ENCODE measurements around the gene CD34.
"Not testable (repeated sequence)": the region's sequence is repeated elsewhere in the genome, so short reads cannot be mapped to it uniquely, and the experiment has no call there.

Gene CD34

GRCh38 chr1:207949571-207950195 is 38.8 kb upstream of the CD34 start:
- Histone ChIP-seq H3K36me3 (ENCODE audit: insufficient read depth, low read length) (no peaks in the 10 kb centered on the region), H3K4me3 (ENCODE audit: low read length) (no peak overlapping the region), H3K4me2 (ENCODE audit: low read length) (no peak overlapping the region), H3K4me1 (ENCODE audit: control insufficient read depth, insufficient read depth, low read length) (peaks cover 4% of the 10 kb centered on the region), H3K9ac (ENCODE audit: low read depth, low read length) (no peak overlapping the region), H3K27me3 (ENCODE audit: control insufficient read depth, insufficient read depth, low read length) (peaks cover 19% of the 10 kb centered on the region), H3K9me3 (replicated peaks; ENCODE audit: low read length) (no peaks in the 10 kb centered on the region)

GRCh38 chr1:207948536-207949250 is 37.8 kb upstream of the CD34 start:
- no peaks in the 10 kb centered on the region for H3K9me3 ChIP-seq (replicated peaks; ENCODE audit: low read length)
- H3K4me3 ChIP-seq (ENCODE audit: low read length): no peak overlapping the region
- peaks cover 19% of the 10 kb centered on the region for H3K27me3 ChIP-seq (ENCODE audit: control insufficient read depth, insufficient read depth, low read length)
- peaks cover 10% of the 10 kb centered on the region for H3K4me1 ChIP-seq (ENCODE audit: control insufficient read depth, insufficient read depth, low read length)
- no peak overlapping the region for H3K4me2 ChIP-seq (ENCODE audit: low read length)
- H3K36me3 ChIP-seq (ENCODE audit: insufficient read depth, low read length): no peaks in the 10 kb centered on the region
- no peak overlapping the region for H3K9ac ChIP-seq (ENCODE audit: low read depth, low read length)

- H3K9ac ChIP-seq (ENCODE audit: low read depth, low read length): no peak overlapping the region
- H3K4me3 ChIP-seq (ENCODE audit: low read length): no peak overlapping the region
- no peak overlapping the region for H3K4me2 ChIP-seq (ENCODE audit: low read length)
- H3K9me3 ChIP-seq (replicated peaks; ENCODE audit: low read length): no peaks in the 10 kb centered on the region
- H3K36me3 ChIP-seq (ENCODE audit: insufficient read depth, low read length): no peaks in the 10 kb centered on the region
- peaks cover 15% of the 10 kb centered on the region for H3K4me1 ChIP-seq (ENCODE audit: control insufficient read depth, insufficient read depth, low read length)
- peaks cover 12% of the 10 kb centered on the region for H3K27me3 ChIP-seq (ENCODE audit: control insufficient read depth, insufficient read depth, low read length)
Observed at GRCh38 chr1:207946756-207947155, 35.8 kb upstream of the CD34 start.

GRCh38 chr1:207944571-207944970 is 33.6 kb upstream of the CD34 start:
- Histone ChIP-seq H3K9ac (ENCODE audit: low read depth, low read length) (no peak overlapping the region), H3K4me3 (ENCODE audit: low read length) (no peak overlapping the region), H3K9me3 (replicated peaks; ENCODE audit: low read length) (no peaks in the 10 kb centered on the region), H3K4me2 (ENCODE audit: low read length) (no peak overlapping the region), H3K36me3 (ENCODE audit: insufficient read depth, low read length) (no peaks in the 10 kb centered on the region), H3K4me1 (ENCODE audit: control insufficient read depth, insufficient read depth, low read length) (peaks cover 18% of the 10 kb centered on the region), H3K27me3 (ENCODE audit: control insufficient read depth, insufficient read depth, low read length) (no peaks in the 10 kb centered on the region)

- not testable (repeated sequence) for H3K4me3 ChIP-seq (ENCODE audit: low read length); H3K36me3 ChIP-seq (ENCODE audit: insufficient read depth, low read length); H3K4me2 ChIP-seq (ENCODE audit: low read length); H3K27me3 ChIP-seq (ENCODE audit: control insufficient read depth, insufficient read depth, low read length); H3K9ac ChIP-seq (ENCODE audit: low read depth, low read length); H3K9me3 ChIP-seq (replicated peaks; ENCODE audit: low read length)
- peaks cover 30% of the 10 kb centered on the region for H3K4me1 ChIP-seq (ENCODE audit: control insufficient read depth, insufficient read depth, low read length)
Observed at GRCh38 chr1:207942337-207942741, 31.4 kb upstream of the CD34 start.

GRCh38 chr1:207941665-207942064 is 30.7 kb upstream of the CD34 start:
- Histone ChIP-seq H3K27me3 (ENCODE audit: control insufficient read depth, insufficient read depth, low read length) (no peaks in the 10 kb centered on the region), H3K9ac (ENCODE audit: low read depth, low read length) (no peak overlapping the region), H3K9me3 (replicated peaks; ENCODE audit: low read length) (no peaks in the 10 kb centered on the region), H3K36me3 (ENCODE audit: insufficient read depth, low read length) (no peaks in the 10 kb centered on the region), H3K4me1 (ENCODE audit: control insufficient read depth, insufficient read depth, low read length) (peaks cover 37% of the 10 kb centered on the region), H3K4me3 (ENCODE audit: low read length) (no peak overlapping the region), H3K4me2 (ENCODE audit: low read length) (no peak overlapping the region)

GRCh38 chr1:207938016-207938415 is 27.1 kb upstream of the CD34 start:
- H3K4me1 ChIP-seq (ENCODE audit: control insufficient read depth, insufficient read depth, low read length): peaks cover 29% of the 10 kb centered on the region
- no peaks in the 10 kb centered on the region for H3K36me3 ChIP-seq (ENCODE audit: insufficient read depth, low read length)
- H3K4me2 ChIP-seq (ENCODE audit: low read length): no peak overlapping the region
- peak overlapping the region; percentile 6 for H3K9ac ChIP-seq (ENCODE audit: low read depth, low read length)
- H3K4me3 ChIP-seq (ENCODE audit: low read length): no peak overlapping the region
- no peaks in the 10 kb centered on the region for H3K9me3 ChIP-seq (replicated peaks; ENCODE audit: low read length)
- H3K27me3 ChIP-seq (ENCODE audit: control insufficient read depth, insufficient read depth, low read length): no peaks in the 10 kb centered on the region

- H3K4me1 ChIP-seq (ENCODE audit: control insufficient read depth, insufficient read depth, low read length): peaks cover 29% of the 10 kb centered on the region
- H3K9ac ChIP-seq (ENCODE audit: low read depth, low read length): no peak overlapping the region
- no peak overlapping the region for H3K4me3 ChIP-seq (ENCODE audit: low read length)
- H3K27me3 ChIP-seq (ENCODE audit: control insufficient read depth, insufficient read depth, low read length): no peaks in the 10 kb centered on the region
- peak overlapping the region; percentile 2 for H3K4me2 ChIP-seq (ENCODE audit: low read length)
- H3K9me3 ChIP-seq (replicated peaks; ENCODE audit: low read length): no peaks in the 10 kb centered on the region
- no peaks in the 10 kb centered on the region for H3K36me3 ChIP-seq (ENCODE audit: insufficient read depth, low read length)
Observed at GRCh38 chr1:207937204-207937603, 26.3 kb upstream of the CD34 start.

- Histone ChIP-seq H3K4me1 (ENCODE audit: control insufficient read depth, insufficient read depth, low read length) (peaks cover 21% of the 10 kb centered on the region), H3K36me3 (ENCODE audit: insufficient read depth, low read length) (no peaks in the 10 kb centered on the region)
Observed at GRCh38 chr1:207935166-207935583, 24.2 kb upstream of the CD34 start.

GRCh38 chr1:207933205-207933800 is 22.4 kb upstream of the CD34 start:
- H3K4me1 ChIP-seq (ENCODE audit: control insufficient read depth, insufficient read depth, low read length): peaks cover 16% of the 10 kb centered on the region
- no peak overlapping the region for H3K4me3 ChIP-seq (ENCODE audit: low read length)
- no peak overlapping the region for H3K9ac ChIP-seq (ENCODE audit: low read depth, low read length)
- H3K27me3 ChIP-seq (ENCODE audit: control insufficient read depth, insufficient read depth, low read length): no peaks in the 10 kb centered on the region
- H3K4me2 ChIP-seq (ENCODE audit: low read length): no peak overlapping the region
- no peaks in the 10 kb centered on the region for H3K9me3 ChIP-seq (replicated peaks; ENCODE audit: low read length)
- no peaks in the 10 kb centered on the region for H3K36me3 ChIP-seq (ENCODE audit: insufficient read depth, low read length)

More at GRCh38 chr1:207935166-207935583, 24.2 kb upstream of the CD34 start:
- Histone ChIP-seq H3K9ac (ENCODE audit: low read depth, low read length) (no peak overlapping the region), H3K4me3 (ENCODE audit: low read length) (no peak overlapping the region), H3K4me2 (ENCODE audit: low read length) (no peak overlapping the region), H3K27me3 (ENCODE audit: control insufficient read depth, insufficient read depth, low read length) (no peaks in the 10 kb centered on the region), H3K9me3 (replicated peaks; ENCODE audit: low read length) (no peaks in the 10 kb centered on the region)

- Histone ChIP-seq H3K9ac (ENCODE audit: low read depth, low read length) (no peak overlapping the region), H3K4me1 (ENCODE audit: control insufficient read depth, insufficient read depth, low read length) (peaks cover 5% of the 10 kb centered on the region), H3K9me3 (replicated peaks; ENCODE audit: low read length) (no peaks in the 10 kb centered on the region), H3K36me3 (ENCODE audit: insufficient read depth, low read length) (no peaks in the 10 kb centered on the region), H3K4me2 (ENCODE audit: low read length) (no peak overlapping the region), H3K27me3 (ENCODE audit: control insufficient read depth, insufficient read depth, low read length) (peaks cover 2% of the 10 kb centered on the region), H3K4me3 (ENCODE audit: low read length) (no peak overlapping the region)
Observed at GRCh38 chr1:207926984-207927383, 16.1 kb upstream of the CD34 start.
